PFSK-1 (cell line): ENCODE data around the gene SRGAP3.

Experiments
- POLR2AphosphoS5 ChIP-seq: IDR thresholded peaks from 2 replicates; pipeline ENCODE4 v1.6.1; 2012; ENCODE audit warnings: low read depth, mild to moderate bottlenecking, control low read depth, low read length, moderate library complexity
- SIN3A ChIP-seq: IDR thresholded peaks from 2 replicates; pipeline ENCODE4 v1.6.1; 2012; ENCODE audit warnings: mild to moderate bottlenecking, low read length, moderate library complexity, borderline replicate concordance; ENCODE audit not compliant: insufficient read depth

DNA sequence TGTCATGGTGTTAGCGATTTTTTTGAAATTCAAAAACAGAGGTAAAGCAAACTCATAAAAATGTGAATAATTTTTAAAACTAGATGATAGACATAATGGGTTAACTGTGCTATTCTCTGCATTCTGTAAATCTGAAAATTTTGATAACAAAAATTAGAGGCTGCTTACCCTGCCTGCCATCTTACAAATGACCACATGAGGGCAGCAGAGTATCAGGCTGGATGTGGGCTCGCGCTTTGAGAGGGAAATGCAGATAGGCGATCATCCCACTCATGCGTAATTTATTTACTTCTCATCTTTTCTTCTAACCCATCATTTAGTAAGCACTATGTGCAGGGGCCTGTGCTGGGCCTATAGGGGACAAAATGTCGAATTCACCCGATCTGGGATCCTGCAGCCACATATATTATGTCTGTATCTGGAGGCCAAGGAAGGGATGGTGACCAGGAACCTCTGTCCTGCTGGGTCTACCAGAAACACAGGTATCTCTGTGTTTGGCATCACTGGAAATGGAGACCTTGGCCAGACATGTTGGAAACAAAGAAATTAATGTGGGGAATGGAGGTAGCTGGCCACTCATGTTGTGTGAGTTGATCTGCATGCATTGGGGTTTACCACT lies 278.4 kb downstream of the SRGAP3 start:
- no peak for TF ChIP-seq POLR2AphosphoS5
- TF ChIP-seq SIN3A: no peak
